Effector CD4-positive, alpha-beta T cell (primary cell): ENCODE results near the gene LAD1.

Source experiments
- DNase-seq: peaks from one replicate; pipeline ENCODE4 v3.0.0-alpha.2; 2020

The LAD1 gene

DNA sequence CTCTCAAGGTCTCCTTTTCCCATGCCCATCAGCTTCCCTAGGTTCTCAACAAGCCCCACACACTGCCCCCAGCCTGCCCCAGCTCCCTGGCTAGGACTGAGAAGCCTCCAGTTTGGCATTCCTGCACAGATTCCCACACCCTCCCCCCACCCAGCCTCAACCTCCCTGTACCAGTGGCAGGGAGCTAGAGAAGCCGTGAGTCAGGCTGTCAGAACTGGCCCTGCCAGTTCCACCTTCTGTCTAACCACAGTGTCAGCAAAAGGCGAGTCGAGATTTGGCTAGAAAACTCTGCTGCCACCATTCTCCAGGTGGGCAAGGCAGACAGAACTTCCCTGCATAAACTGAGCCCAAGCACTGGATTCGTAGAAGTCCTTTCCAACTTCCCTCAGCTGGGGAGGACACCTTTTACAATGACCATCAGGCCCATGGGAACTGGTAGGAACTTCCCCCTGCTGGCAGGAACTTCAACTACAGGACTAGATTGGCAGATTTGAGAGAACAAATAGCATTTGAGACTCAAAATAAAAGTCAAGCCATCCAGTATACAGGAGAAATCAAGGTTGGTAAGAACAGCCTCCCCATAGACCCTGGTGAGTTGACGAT, 52.7 kb downstream of the LAD1 start:
- no peak for DNase-seq

GRCh38 chr1:201345081-201345355, 54.1 kb downstream of the LAD1 start:
- no peak for DNase-seq

DNA sequence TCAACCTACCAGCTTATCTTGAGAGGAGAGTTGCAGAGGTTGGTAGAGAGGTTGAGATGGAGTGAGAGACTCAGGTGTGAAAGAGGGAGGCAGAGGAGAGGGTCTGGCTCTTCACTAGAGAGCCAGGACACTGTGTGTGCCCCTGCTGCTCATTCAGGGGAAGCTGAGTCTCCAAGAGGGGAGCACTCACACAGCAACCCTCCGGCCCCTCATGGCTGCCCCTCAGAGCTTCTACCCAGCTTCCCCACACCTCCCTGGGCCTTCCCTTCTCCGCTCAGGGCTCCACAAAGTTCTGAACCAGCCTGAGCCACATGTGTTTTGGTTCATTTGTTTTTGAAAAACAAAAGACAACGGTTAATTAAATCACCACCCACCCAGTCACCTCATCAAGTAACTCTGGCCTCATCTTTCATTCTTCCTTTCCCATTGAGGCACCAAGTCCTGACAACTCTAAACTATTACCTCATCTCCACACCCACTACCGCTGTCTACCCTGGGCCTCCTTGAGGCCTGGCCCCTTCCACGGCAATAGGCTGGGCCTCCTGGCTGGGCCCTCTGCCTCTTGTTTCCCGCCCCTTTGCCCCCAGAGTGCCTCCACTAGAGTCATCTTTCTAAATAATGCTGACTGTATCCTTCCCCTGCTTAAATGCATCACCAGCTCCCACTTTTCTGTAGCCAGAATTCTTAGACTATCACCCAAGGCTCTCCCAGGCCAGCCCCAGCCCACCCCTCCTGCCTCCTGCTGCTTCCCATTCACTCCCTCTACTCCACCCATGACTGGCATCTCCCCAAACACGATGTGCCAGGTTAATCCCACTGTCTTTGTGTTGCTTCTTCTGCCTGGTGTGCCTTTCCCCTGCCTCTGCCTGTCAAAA, 54.7 kb downstream of the LAD1 start:
- DNase-seq, result no peak

DNA sequence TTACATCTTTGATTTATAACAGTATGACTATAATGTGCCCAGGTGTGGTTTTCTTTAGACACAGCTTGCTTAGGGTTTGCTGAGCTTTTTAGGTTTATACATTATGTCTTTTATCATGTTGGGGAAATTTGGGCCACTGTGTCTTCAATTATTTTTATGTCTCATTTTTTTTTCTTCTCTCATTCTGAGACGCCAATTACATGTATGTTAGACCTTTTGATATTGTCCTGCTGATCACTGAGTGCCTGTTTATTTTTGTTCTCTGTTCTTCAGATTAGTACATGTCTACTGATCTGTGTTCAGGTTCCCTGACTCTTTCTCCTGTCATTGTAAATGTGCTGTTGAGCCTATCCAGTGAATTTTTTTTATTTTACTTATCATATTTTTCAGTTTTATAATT, 57.7 kb downstream of the LAD1 start:
- no peak for DNase-seq

DNA sequence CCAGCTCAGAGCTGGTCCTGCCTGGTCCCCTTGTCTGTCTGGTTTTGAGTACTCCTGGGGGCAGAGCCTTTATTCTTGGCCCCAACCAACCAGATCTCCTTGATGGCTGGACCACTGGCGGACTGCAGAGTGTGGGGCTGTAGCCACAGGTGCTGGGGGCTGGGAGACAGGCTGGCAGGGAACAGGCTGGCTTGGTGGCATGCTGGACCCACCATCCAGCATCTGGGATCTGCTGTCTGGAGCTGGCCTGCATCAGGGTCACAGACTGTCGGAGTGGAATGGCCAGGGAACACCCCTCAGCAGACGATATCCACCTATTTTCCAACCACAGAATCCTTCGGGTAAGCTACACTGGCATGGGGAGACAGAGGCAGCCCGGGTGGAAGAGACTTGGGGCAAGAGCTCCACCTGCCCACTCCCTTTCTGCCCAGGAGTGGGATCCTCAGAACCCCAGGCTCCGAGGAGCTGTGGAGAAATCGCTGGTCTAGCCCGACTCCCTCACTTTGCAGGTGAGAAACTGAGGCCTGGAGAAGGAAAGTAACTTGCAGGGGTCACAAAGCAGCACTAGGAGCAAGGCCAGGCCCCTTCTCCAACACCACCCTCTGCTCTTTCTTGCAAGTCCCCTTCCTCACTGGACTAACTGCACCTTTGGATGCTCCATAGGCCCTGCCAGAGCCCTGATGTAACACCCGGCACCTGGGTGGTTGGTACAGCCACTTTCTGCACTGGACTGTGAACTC, 62.2 kb downstream of the LAD1 start:
- DNase-seq, result no peak

DNA sequence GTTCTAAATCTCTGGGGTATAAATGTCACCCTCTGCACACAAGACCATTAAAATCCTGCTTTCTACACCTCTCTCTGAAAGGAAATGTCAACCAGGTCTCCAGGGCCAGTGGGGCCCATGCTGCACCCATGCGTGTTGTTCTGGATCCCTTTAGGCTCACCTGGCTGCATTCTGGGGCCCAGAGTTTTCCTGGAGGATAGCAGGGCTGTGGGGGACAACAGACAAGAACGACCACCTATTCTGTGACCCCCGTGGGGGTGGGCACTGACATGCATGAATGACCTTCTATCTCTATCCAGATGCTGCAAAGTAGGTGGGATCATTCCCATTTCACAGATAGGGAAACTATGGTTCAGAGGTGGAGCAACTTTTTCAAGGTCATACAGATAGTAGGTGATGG, 63.2 kb downstream of the LAD1 start:
- no peak for DNase-seq

DNA sequence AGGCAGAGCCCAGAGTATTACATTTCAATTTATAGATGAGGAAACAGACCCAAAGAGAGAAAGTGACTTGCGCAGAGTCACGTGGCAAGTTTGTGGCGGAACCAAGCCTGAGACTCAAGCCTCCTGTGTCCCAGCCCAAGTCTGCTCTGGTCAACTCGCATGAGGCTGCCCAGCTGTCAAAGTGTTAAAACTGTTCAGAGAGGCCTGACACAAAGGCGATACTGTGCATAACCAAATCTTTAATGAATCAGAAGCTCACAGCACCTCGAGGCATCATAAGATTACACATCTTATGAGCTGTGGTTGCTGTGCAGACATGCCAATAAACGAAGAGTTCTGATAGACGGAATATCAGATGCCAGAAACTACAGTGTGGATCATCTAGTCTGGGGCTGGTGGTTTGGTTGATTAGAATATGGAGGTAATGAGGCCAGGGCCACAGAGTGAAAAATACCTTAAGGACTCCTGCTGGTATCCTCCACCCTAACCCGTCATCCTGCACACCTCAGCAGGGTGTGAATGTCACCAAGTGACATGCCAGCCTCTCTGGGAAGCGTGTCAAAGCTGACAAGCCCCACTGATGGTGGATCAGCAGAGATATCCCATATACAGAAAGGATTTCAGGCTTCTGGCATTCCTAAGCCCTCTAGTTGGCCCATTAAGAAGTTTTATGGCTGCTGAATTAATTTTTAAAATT, 63.8 kb downstream of the LAD1 start:
- DNase-seq, result no peak

- DNase-seq, result no peak
These were observed 64.6 kb downstream of the LAD1 start for GRCh38 chr1:201334325-201335173.

GRCh38 chr1:201332616-201333335, 66.3 kb downstream of the LAD1 start:
- no peak for DNase-seq

GRCh38 chr1:201332021-201332420, 67.1 kb downstream of the LAD1 start:
- DNase-seq, result no peak

- no peak for DNase-seq
These were observed 68.0 kb downstream of the LAD1 start for GRCh38 chr1:201331166-201331565.
